IMR-90 (cell line): ENCODE data around the gene PLBD1. TPM values are rescaled to one million over a fixed set of nuclear protein-coding genes. Genes with fewer than 3 reads are reported as not detected.

Experiments
- ATAC-seq: fragments of 200-7000 bp; cut with Tn5 transposase; 2 replicates; pipeline ENCODE4 v1.9.1; 2020; ENCODE audit warnings: low read depth, mild to moderate bottlenecking, moderate library complexity
- BruUV-seq: library from RNA; stranded (reverse); fragments of 400-500 nt; replicated peaks from 2 replicates; lab custom pipeline; 2021; lab: Mats Ljungman, UMichigan
- CTCF ChIA-PET: fragments of 300-600 bp; formaldehyde crosslinking; extraction: SDS; loops from one replicate; lab custom pipeline; 2021; ENCODE audit warnings: antibody characterized with exemption; lab: Yijun Ruan, JAX
- POLR2A ChIA-PET: fragments of 300-600 bp; sonication (Branson Sonifier 250); formaldehyde crosslinking; loops from one replicate; lab custom pipeline; 2022; ENCODE audit warnings: antibody characterized with exemption; ENCODE audit not compliant: unreplicated experiment; lab: Charles Lee
- DNase-seq: peaks from one replicate; pipeline ENCODE4 v3.0.0; 2013
- H2AFZ ChIP-seq: replicated peaks from 2 replicates; pipeline ENCODE3; 2013; ENCODE audit warnings: low read length, mild to moderate bottlenecking; ENCODE audit not compliant: poor library complexity
- H2AK5ac ChIP-seq: 2 replicates; pipeline ENCODE4 v1.6.1; 2013; ENCODE audit warnings: low read depth, low read length, inconsistent platforms
- H2AK9ac ChIP-seq: replicated peaks from 2 replicates; pipeline ENCODE3; 2013; ENCODE audit warnings: mild to moderate bottlenecking, low read depth, low read length, moderate library complexity; ENCODE audit not compliant: poor library complexity
- H2BK120ac ChIP-seq: 2 replicates; pipeline ENCODE4 v1.6.1; 2013; ENCODE audit warnings: low read depth, low read length, inconsistent platforms
- H2BK15ac ChIP-seq: 3 replicates; pipeline ENCODE4 v1.6.1; 2013; ENCODE audit warnings: low read depth, low read length, inconsistent platforms
- H2BK20ac ChIP-seq: 2 replicates; pipeline ENCODE4 v1.6.1; 2013; ENCODE audit warnings: low read depth, mild to moderate bottlenecking, inconsistent platforms, low read length, moderate library complexity
- H2BK5ac ChIP-seq: 2 replicates; pipeline ENCODE4 v1.6.1; 2013; ENCODE audit warnings: mild to moderate bottlenecking, low read depth, low read length, inconsistent platforms; ENCODE audit not compliant: poor library complexity, severe bottlenecking
- H3K14ac ChIP-seq: replicated peaks from 2 replicates; pipeline ENCODE4 v1.6.1; 2013; ENCODE audit warnings: low read depth, low read length, inconsistent platforms
- H3K18ac ChIP-seq: 2 replicates; pipeline ENCODE4 v1.6.1; 2013; ENCODE audit warnings: low read depth, low read length, control low read depth
- H3K23ac ChIP-seq: 2 replicates; pipeline ENCODE4 v1.6.1; 2013; ENCODE audit warnings: low read depth, low read length, inconsistent platforms
- H3K27ac ChIP-seq: 2 replicates; pipeline ENCODE4 v1.5.1; 2013; ENCODE audit warnings: mild to moderate bottlenecking, control low read depth, low read length; ENCODE audit not compliant: insufficient read depth
- H3K27me3 ChIP-seq: 2 replicates; pipeline ENCODE4 v1.6.1; 2013; ENCODE audit warnings: low read length; ENCODE audit not compliant: control insufficient read depth, insufficient read depth
- H3K36me3 ChIP-seq: 2 replicates; pipeline ENCODE4 v1.6.1; 2013; ENCODE audit warnings: low read length, mixed read lengths; ENCODE audit not compliant: control insufficient read depth, insufficient read depth
- H3K4ac ChIP-seq: 2 replicates; pipeline ENCODE4 v1.6.1; 2013; ENCODE audit warnings: low read depth, low read length, inconsistent platforms
- H3K4me1 ChIP-seq: 2 replicates; pipeline ENCODE4 v1.6.1; 2013; ENCODE audit warnings: low read length, mixed read lengths; ENCODE audit not compliant: control insufficient read depth, insufficient read depth
- H3K4me2 ChIP-seq: 2 replicates; pipeline ENCODE4 v1.6.1; 2013; ENCODE audit warnings: low read depth, mild to moderate bottlenecking, control low read depth, low read length, moderate library complexity
- H3K4me3 ChIP-seq: 2 replicates; pipeline ENCODE4 v1.5.1; 2013; ENCODE audit warnings: low read depth, mild to moderate bottlenecking, control low read depth, low read length, moderate library complexity; ENCODE audit not compliant: insufficient read depth
- H3K56ac ChIP-seq: 2 replicates; pipeline ENCODE4 v1.6.1; 2013; ENCODE audit warnings: low read length, inconsistent platforms; ENCODE audit not compliant: insufficient read depth; ENCODE audit errors: extremely low read depth
- H3K79me1 ChIP-seq, 2 experiments: 2 replicates each; pipeline ENCODE4 v1.6.1; 2013; ENCODE audit warnings: low read length in 2 of 2, inconsistent platforms in 1 of 2, low read depth in 1 of 2
- H3K9ac ChIP-seq: 2 replicates; pipeline ENCODE4 v1.6.1; 2013; ENCODE audit warnings: low read depth, low read length, control low read depth
- H3K9me1 ChIP-seq: 2 replicates; pipeline ENCODE4 v1.6.1; 2013; ENCODE audit warnings: low read length, inconsistent platforms; ENCODE audit not compliant: insufficient read depth
- H3K9me3 ChIP-seq: 2 replicates; pipeline ENCODE4 v1.6.1; 2013; ENCODE audit warnings: low read length; ENCODE audit not compliant: control insufficient read depth, insufficient read depth
- H4K20me1 ChIP-seq: 2 replicates; pipeline ENCODE4 v1.6.1; 2013; ENCODE audit warnings: low read length, inconsistent platforms; ENCODE audit not compliant: insufficient read depth
- H4K5ac ChIP-seq: 2 replicates; pipeline ENCODE4 v1.6.1; 2013; ENCODE audit warnings: mild to moderate bottlenecking, low read depth, low read length, control low read depth
- H4K8ac ChIP-seq, 2 experiments: 2 replicates each; pipeline ENCODE4 v1.6.1; 2013; ENCODE audit warnings: low read depth in 2 of 2, low read length in 2 of 2, control low read depth in 1 of 2, inconsistent platforms in 1 of 2
- H4K91ac ChIP-seq: 2 replicates; pipeline ENCODE4 v1.6.1; 2013; ENCODE audit warnings: low read depth, low read length, inconsistent platforms; ENCODE audit not compliant: insufficient read depth
- BHLHE40 ChIP-seq: fragments of 150-350 bp; IDR thresholded peaks from 2 replicates; pipeline ENCODE4 v1.6.1; 2016; ENCODE audit warnings: mild to moderate bottlenecking, low read depth, low read length
- CEBPB ChIP-seq: IDR thresholded peaks from 2 replicates; pipeline ENCODE4 v1.6.1; 2012; ENCODE audit warnings: low read depth, low read length, improper control_type of control experiment
- CHD1 ChIP-seq: IDR thresholded peaks from 2 replicates; pipeline ENCODE4 v1.6.1; 2012; ENCODE audit warnings: low read depth, low read length, improper control_type of control experiment
- ELK1 ChIP-seq: fragments of 150-350 bp; IDR thresholded peaks from 2 replicates; pipeline ENCODE4 v1.6.1; 2016; ENCODE audit warnings: low read depth, mild to moderate bottlenecking, low read length, moderate library complexity, borderline replicate concordance
- FOS ChIP-seq: fragments of 150-350 bp; IDR thresholded peaks from 2 replicates; pipeline ENCODE4 v1.6.1; 2016; ENCODE audit warnings: low read depth, low read length
- MAFK ChIP-seq: IDR thresholded peaks from 2 replicates; pipeline ENCODE4 v1.6.1; 2012; ENCODE audit warnings: low read depth, low read length, improper control_type of control experiment
- MAZ ChIP-seq: IDR thresholded peaks from 2 replicates; pipeline ENCODE4 v1.6.1; 2012; ENCODE audit warnings: low read depth, mild to moderate bottlenecking, low read length, improper control_type of control experiment, moderate library complexity, borderline replicate concordance
- MXI1 ChIP-seq: IDR thresholded peaks from 2 replicates; pipeline ENCODE4 v1.6.1; 2012; ENCODE audit warnings: low read depth, mild to moderate bottlenecking, low read length, moderate library complexity, borderline replicate concordance
- NFE2L2 ChIP-seq: fragments of 150-350 bp; IDR thresholded peaks from 2 replicates; pipeline ENCODE4 v1.6.1; 2016; ENCODE audit warnings: low read depth, mild to moderate bottlenecking, low read length
- POLR2A ChIP-seq: IDR thresholded peaks from 2 replicates; pipeline ENCODE4 v1.6.1; 2012; ENCODE audit warnings: mild to moderate bottlenecking, low read depth, low read length
- RAD21 ChIP-seq: IDR thresholded peaks from 2 replicates; pipeline ENCODE4 v1.6.1; 2012; ENCODE audit warnings: low read length, improper control_type of control experiment
- RCOR1 ChIP-seq: IDR thresholded peaks from 2 replicates; pipeline ENCODE4 v1.6.1; 2012; ENCODE audit warnings: mild to moderate bottlenecking, low read length, improper control_type of control experiment; ENCODE audit not compliant: insufficient replicate concordance
- RFX5 ChIP-seq: IDR thresholded peaks from 2 replicates; pipeline ENCODE4 v1.8.0; 2012; ENCODE audit warnings: low read depth, mild to moderate bottlenecking, low read length, moderate library complexity
- SMC3 ChIP-seq: fragments of 150-350 bp; IDR thresholded peaks from 2 replicates; pipeline ENCODE4 v1.6.1; 2016; ENCODE audit warnings: low read depth, mild to moderate bottlenecking, antibody characterized with exemption, low read length, moderate library complexity
- WGBS, 2 experiments: methylation state at CpG; one replicate each; pipeline versions ENCODE4 v1.1.5 to v1.1.7; 2013; ENCODE audit warnings: missing lambda C conversion rate in 2 of 2; ENCODE audit not compliant: insufficient read length in 1 of 2; ENCODE audit errors: extremely low coverage in 2 of 2; 5-methylcytosine and 5-hydroxymethylcytosine counted together
- dilution Hi-C: fragments of 300-500 bp; cut with HindIII; formaldehyde crosslinking; loops from one replicate; pipeline ENCODE4 v1.14.3; 2018; ENCODE audit warnings: low sequenced_read_pairs; ENCODE audit not compliant: unreplicated experiment
- in situ Hi-C: fragments of 300-500 bp; cut with MboI; formaldehyde crosslinking; loops from 3 replicates; pipeline ENCODE4 v1.14.3; 2019; ENCODE audit warnings: low sequenced_read_pairs, inconsistent platforms, mixed read lengths
- intact Hi-C: fragments of 100-400 bp; cut with micrococcal nuclease; formaldehyde crosslinking; loops from 2 replicates; pipeline ENCODE4 v1.10.0; 2022
- polyA plus RNA-seq, 3 experiments: library from polyadenylated mRNA; depleted of rRNA; stranded (reverse); fragments of >200 nt; gene quantifications; 2 replicates each; pipeline ENCODE4 v1.2.3, GENCODE V29; 2012; ENCODE audit warnings: low replicate concordance in 1 of 3
- total RNA-seq: library from RNA; depleted of rRNA; stranded (reverse); fragments of >200 nt; gene quantifications from 2 replicates; pipeline ENCODE4 v1.2.3, GENCODE V29; 2012
- TF ChIP-seq, protein P1 (sequence below): conservative IDR thresholded peaks from 2 replicates; pipeline ENCODE4 v1.5.1; 2012; ENCODE audit warnings: mild to moderate bottlenecking, low read depth, low read length, improper control_type of control experiment
- TF ChIP-seq, protein P2 (sequence below): fragments of 150-350 bp; IDR thresholded peaks from 2 replicates; pipeline ENCODE4 v1.6.1; 2017; ENCODE audit warnings: mild to moderate bottlenecking, antibody characterized with exemption, low read length, low read depth

The PLBD1 gene
- total and polyA plus RNA-seq, 2 of the 4 experiments (the other 2 are of a cell fraction) = under 0.01 TPM; not detected in 1

GRCh38 chr12:14612898-14613445, 45.3 kb upstream of the PLBD1 start:
- Histone ChIP-seq H4K5ac (no peak overlapping the region), H4K91ac (no peak overlapping the region), H2AK9ac (no peak overlapping the region), H3K4me1 (no peaks in the 10 kb centered on the region), H3K27ac (no peak overlapping the region), H3K79me1 (no peaks in the 10 kb centered on the region), H3K14ac (no peak overlapping the region), H3K36me3 (no peaks in the 10 kb centered on the region), H3K9me3 (no peaks in the 10 kb centered on the region), H3K56ac (no peak overlapping the region), H4K20me1 (no peaks in the 10 kb centered on the region), H2BK15ac (no peak overlapping the region), H2BK5ac (no peak overlapping the region), H3K27me3 (no peaks in the 10 kb centered on the region), H2BK20ac (no peak overlapping the region), H3K23ac (no peak overlapping the region), H3K9me1 (no peaks in the 10 kb centered on the region), H3K9ac (no peak overlapping the region), H3K18ac (no peak overlapping the region), H2AK5ac (no peak overlapping the region), H4K8ac (no peak overlapping the region), H2AFZ (no peak overlapping the region), H3K4me2 (no peak overlapping the region), H3K4me3 (no peak overlapping the region), H3K4ac (no peak overlapping the region), H2BK120ac (no peak overlapping the region)
- DNase-seq (no peak), ATAC-seq (no peak)
- dilution Hi-C loops (no loop called here), in situ Hi-C loops (loop anchor here (10.0 kb wide), 1 partner anchor 378 kb away; no protein-coding TSS in a partner anchor), intact Hi-C loops (no loop called here)
- TF ChIP-seq MAZ (no peak), CEBPB (no peak), RFX5 (no peak), NFE2L2 (no peak), MXI1 (no peak), POLR2A (no peak), FOS (no peak), ELK1 (no peak), CHD1 (no peak), RAD21 (no peak), BHLHE40 (no peak), RCOR1 (no peak), MAFK (no peak), SMC3 (no peak)
- TF ChIP-seq, protein P1, sequence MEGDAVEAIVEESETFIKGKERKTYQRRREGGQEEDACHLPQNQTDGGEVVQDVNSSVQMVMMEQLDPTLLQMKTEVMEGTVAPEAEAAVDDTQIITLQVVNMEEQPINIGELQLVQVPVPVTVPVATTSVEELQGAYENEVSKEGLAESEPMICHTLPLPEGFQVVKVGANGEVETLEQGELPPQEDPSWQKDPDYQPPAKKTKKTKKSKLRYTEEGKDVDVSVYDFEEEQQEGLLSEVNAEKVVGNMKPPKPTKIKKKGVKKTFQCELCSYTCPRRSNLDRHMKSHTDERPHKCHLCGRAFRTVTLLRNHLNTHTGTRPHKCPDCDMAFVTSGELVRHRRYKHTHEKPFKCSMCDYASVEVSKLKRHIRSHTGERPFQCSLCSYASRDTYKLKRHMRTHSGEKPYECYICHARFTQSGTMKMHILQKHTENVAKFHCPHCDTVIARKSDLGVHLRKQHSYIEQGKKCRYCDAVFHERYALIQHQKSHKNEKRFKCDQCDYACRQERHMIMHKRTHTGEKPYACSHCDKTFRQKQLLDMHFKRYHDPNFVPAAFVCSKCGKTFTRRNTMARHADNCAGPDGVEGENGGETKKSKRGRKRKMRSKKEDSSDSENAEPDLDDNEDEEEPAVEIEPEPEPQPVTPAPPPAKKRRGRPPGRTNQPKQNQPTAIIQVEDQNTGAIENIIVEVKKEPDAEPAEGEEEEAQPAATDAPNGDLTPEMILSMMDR = no peak
- TF ChIP-seq, protein P2, sequence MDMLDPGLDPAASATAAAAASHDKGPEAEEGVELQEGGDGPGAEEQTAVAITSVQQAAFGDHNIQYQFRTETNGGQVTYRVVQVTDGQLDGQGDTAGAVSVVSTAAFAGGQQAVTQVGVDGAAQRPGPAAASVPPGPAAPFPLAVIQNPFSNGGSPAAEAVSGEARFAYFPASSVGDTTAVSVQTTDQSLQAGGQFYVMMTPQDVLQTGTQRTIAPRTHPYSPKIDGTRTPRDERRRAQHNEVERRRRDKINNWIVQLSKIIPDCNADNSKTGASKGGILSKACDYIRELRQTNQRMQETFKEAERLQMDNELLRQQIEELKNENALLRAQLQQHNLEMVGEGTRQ = no peak
- POLR2A ChIA-PET = no interaction called here
- no TSS peak for BruUV-seq
- CTCF ChIA-PET = interaction anchor here (0.6 to 1.0 kb wide), 3 partner anchors 16 to 375 kb away, joined by 3 to 4 read pairs (median 3); no protein-coding TSS in a partner anchor
- no CpG with 5 or more reads among the region's 3 CpGs for WGBS, 2 experiments
